ENCODE results near the gene WDR20.
A peak's percentile ranks its signal among the peaks of the same experiment; 100 is the strongest.

The WDR20 gene

GRCh38 chr14:102194856-102195255 lies 55.2 kb downstream of the WDR20 start:
- Mint-ChIP-seq H3K27ac (no peak overlapping the region), H3K9me3 (ENCODE audit: low read depth) (no peaks in the 10 kb centered on the region), H3K4me3 (no peak overlapping the region), H3K27me3 (no peaks in the 10 kb centered on the region), H3K36me3 (peaks cover 4% of the 10 kb centered on the region), H3K4me1 (ENCODE audit: low read depth) (peaks cover 64% of the 10 kb centered on the region)

GRCh38 chr14:102195446-102195845 lies 55.7 kb downstream of the WDR20 start:
- H3K36me3 Mint-ChIP-seq: peaks cover 4% of the 10 kb centered on the region
- no peak overlapping the region for H3K27ac Mint-ChIP-seq
- H3K4me1 Mint-ChIP-seq (ENCODE audit: low read depth): peaks cover 67% of the 10 kb centered on the region
- no peaks in the 10 kb centered on the region for H3K9me3 Mint-ChIP-seq (ENCODE audit: low read depth)
- H3K4me3 Mint-ChIP-seq: no peak overlapping the region
- no peaks in the 10 kb centered on the region for H3K27me3 Mint-ChIP-seq

- Mint-ChIP-seq H3K4me3 (no peak overlapping the region), H3K9me3 (ENCODE audit: low read depth) (no peaks in the 10 kb centered on the region), H3K4me1 (ENCODE audit: low read depth) (peaks cover 70% of the 10 kb centered on the region), H3K27me3 (no peaks in the 10 kb centered on the region), H3K27ac (no peak overlapping the region), H3K36me3 (peaks cover 4% of the 10 kb centered on the region)
These were observed 56.6 kb downstream of the WDR20 start for GRCh38 chr14:102196039-102196901.

- Mint-ChIP-seq H3K4me3 (peak overlapping the region; percentile 6), H3K36me3 (peaks cover 6% of the 10 kb centered on the region), H3K27me3 (no peaks in the 10 kb centered on the region), H3K9me3 (ENCODE audit: low read depth) (no peaks in the 10 kb centered on the region), H3K27ac (peak overlapping the region; percentile 24), H3K4me1 (ENCODE audit: low read depth) (peaks cover 72% of the 10 kb centered on the region)
These were observed 57.2 kb downstream of the WDR20 start for GRCh38 chr14:102196902-102197230.

GRCh38 chr14:102197317-102197853 lies 57.7 kb downstream of the WDR20 start:
- H3K4me3 Mint-ChIP-seq: no peak overlapping the region
- H3K36me3 Mint-ChIP-seq: peaks cover 6% of the 10 kb centered on the region
- H3K4me1 Mint-ChIP-seq (ENCODE audit: low read depth): peaks cover 75% of the 10 kb centered on the region

GRCh38 chr14:102200690-102201352 lies 61.1 kb downstream of the WDR20 start:
- H3K4me3 Mint-ChIP-seq: peak overlapping the region; percentile 64
- H3K4me1 Mint-ChIP-seq (ENCODE audit: low read depth): peaks cover 67% of the 10 kb centered on the region
- H3K27me3 Mint-ChIP-seq: no peaks in the 10 kb centered on the region
- no peaks in the 10 kb centered on the region for H3K9me3 Mint-ChIP-seq (ENCODE audit: low read depth)
- peaks cover 13% of the 10 kb centered on the region for H3K36me3 Mint-ChIP-seq
- H3K27ac Mint-ChIP-seq: peak overlapping the region; percentile 87

More at GRCh38 chr14:102197317-102197853, 57.7 kb downstream of the WDR20 start:
- peak overlapping the region; percentile 24 for H3K27ac Mint-ChIP-seq
- H3K9me3 Mint-ChIP-seq (ENCODE audit: low read depth): no peaks in the 10 kb centered on the region
- H3K27me3 Mint-ChIP-seq: no peaks in the 10 kb centered on the region

- Mint-ChIP-seq H3K27ac (peak overlapping the region; percentile 87), H3K4me3 (peak overlapping the region; percentile 64), H3K4me1 (ENCODE audit: low read depth) (peaks cover 62% of the 10 kb centered on the region), H3K9me3 (ENCODE audit: low read depth) (no peaks in the 10 kb centered on the region), H3K27me3 (no peaks in the 10 kb centered on the region), H3K36me3 (peaks cover 13% of the 10 kb centered on the region)
These were observed 61.6 kb downstream of the WDR20 start for GRCh38 chr14:102201353-102201738.

GRCh38 chr14:102201776-102202175 lies 62.1 kb downstream of the WDR20 start:
- Mint-ChIP-seq H3K27ac (peak overlapping the region; percentile 41), H3K27me3 (no peaks in the 10 kb centered on the region), H3K4me1 (ENCODE audit: low read depth) (peaks cover 57% of the 10 kb centered on the region), H3K36me3 (peaks cover 13% of the 10 kb centered on the region), H3K9me3 (ENCODE audit: low read depth) (no peaks in the 10 kb centered on the region), H3K4me3 (no peak overlapping the region)

- H3K27me3 Mint-ChIP-seq: no peaks in the 10 kb centered on the region
- H3K36me3 Mint-ChIP-seq: peaks cover 13% of the 10 kb centered on the region
- peak overlapping the region; percentile 10 for H3K27ac Mint-ChIP-seq
- no peak overlapping the region for H3K4me3 Mint-ChIP-seq
- no peaks in the 10 kb centered on the region for H3K9me3 Mint-ChIP-seq (ENCODE audit: low read depth)
- peaks cover 46% of the 10 kb centered on the region for H3K4me1 Mint-ChIP-seq (ENCODE audit: low read depth)
These were observed 63.2 kb downstream of the WDR20 start for GRCh38 chr14:102202944-102203343.

GRCh38 chr14:102203382-102203781 lies 63.7 kb downstream of the WDR20 start:
- Mint-ChIP-seq H3K4me1 (ENCODE audit: low read depth) (peaks cover 45% of the 10 kb centered on the region), H3K27me3 (no peaks in the 10 kb centered on the region), H3K27ac (no peak overlapping the region), H3K36me3 (peaks cover 13% of the 10 kb centered on the region), H3K4me3 (no peak overlapping the region), H3K9me3 (ENCODE audit: low read depth) (no peaks in the 10 kb centered on the region)

- Mint-ChIP-seq H3K4me1 (ENCODE audit: low read depth) (peaks cover 25% of the 10 kb centered on the region), H3K4me3 (no peak overlapping the region), H3K9me3 (ENCODE audit: low read depth) (no peaks in the 10 kb centered on the region), H3K27ac (no peak overlapping the region), H3K36me3 (peaks cover 9% of the 10 kb centered on the region), H3K27me3 (no peaks in the 10 kb centered on the region)
These were observed 65.9 kb downstream of the WDR20 start for GRCh38 chr14:102205560-102205959.

- Mint-ChIP-seq H3K4me3 (no peak overlapping the region), H3K36me3 (peaks cover 7% of the 10 kb centered on the region), H3K27me3 (no peaks in the 10 kb centered on the region), H3K9me3 (ENCODE audit: low read depth) (no peaks in the 10 kb centered on the region), H3K4me1 (ENCODE audit: low read depth) (peaks cover 11% of the 10 kb centered on the region), H3K27ac (no peak overlapping the region)
These were observed 67.2 kb downstream of the WDR20 start for GRCh38 chr14:102206918-102207317.

- Mint-ChIP-seq H3K27me3 (no peaks in the 10 kb centered on the region), H3K9me3 (ENCODE audit: low read depth) (no peaks in the 10 kb centered on the region), H3K36me3 (peaks cover 7% of the 10 kb centered on the region), H3K27ac (no peak overlapping the region), H3K4me1 (ENCODE audit: low read depth) (peaks cover 8% of the 10 kb centered on the region), H3K4me3 (no peak overlapping the region)
These were observed 68.2 kb downstream of the WDR20 start for GRCh38 chr14:102207831-102208365.

- no peak overlapping the region for H3K4me3 Mint-ChIP-seq
- H3K4me1 Mint-ChIP-seq (ENCODE audit: low read depth): peaks cover 7% of the 10 kb centered on the region
- H3K36me3 Mint-ChIP-seq: peaks cover 7% of the 10 kb centered on the region
- H3K27ac Mint-ChIP-seq: no peak overlapping the region
- H3K9me3 Mint-ChIP-seq (ENCODE audit: low read depth): no peaks in the 10 kb centered on the region
- H3K27me3 Mint-ChIP-seq: no peaks in the 10 kb centered on the region
These were observed 69.0 kb downstream of the WDR20 start for GRCh38 chr14:102208741-102209140.

All from activated naive CD8-positive, alpha-beta T cell (primary cell).